Esophagus muscularis mucosa (tissue), 3 donors: ENCODE data around the gene SH3PXD2B.

ENCODE experiments used
- POLR2A ChIP-seq: fragments of 450-650 bp; IDR thresholded peaks from one replicate; pipeline ENCODE4 v1.6.1; 2017; ENCODE audit warnings: antibody characterized with exemption, moderate library complexity, mild to moderate bottlenecking, low read depth
- TF ChIP-seq, protein P1 (sequence below), 3 experiments: fragments of 200-600 bp in 2 of 3; fragments of 450-650 bp in 1 of 3; sonication (generic) in 2 of 3; IDR thresholded peaks; one replicate each; pipeline ENCODE4 v1.5.1; 2017 to 2019; ENCODE audit warnings: antibody characterized with exemption in 3 of 3, mild to moderate bottlenecking in 2 of 3, moderate library complexity in 1 of 3

DNA sequence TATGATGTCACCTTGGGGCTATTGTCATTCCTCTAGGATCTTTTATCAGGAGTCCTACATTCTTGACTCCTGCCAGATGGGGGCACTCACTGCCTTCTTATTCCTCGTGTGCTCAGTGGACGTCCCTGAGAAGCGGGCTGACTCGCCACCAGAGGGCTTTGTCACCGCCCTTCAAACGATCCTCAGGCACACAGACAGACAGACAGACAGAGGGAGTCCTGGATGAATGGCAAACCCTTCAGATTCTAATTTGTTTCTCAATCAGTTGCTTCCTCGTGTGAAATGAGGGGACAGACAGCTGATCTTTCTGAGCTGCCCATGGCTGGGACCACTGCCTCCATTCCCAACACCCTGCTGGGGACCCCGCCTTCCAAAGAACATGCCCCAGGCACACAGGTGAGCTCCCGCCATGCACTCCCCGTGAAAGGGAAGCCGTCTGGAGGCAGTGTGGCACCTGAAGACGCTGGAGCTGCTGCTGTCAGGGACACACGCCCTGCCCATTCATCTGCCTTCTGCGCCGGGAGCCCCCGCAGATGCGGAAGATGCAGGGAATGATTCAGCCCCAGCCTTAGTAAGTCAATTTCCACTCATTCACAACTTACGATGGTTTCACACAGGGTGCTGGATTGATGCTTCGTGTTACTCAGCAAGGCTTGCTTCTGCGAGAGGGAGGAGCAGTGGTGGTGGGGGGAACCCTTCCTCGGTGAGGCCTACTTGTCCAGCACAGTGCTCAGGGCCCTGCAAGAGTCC, 24.9 kb upstream of the SH3PXD2B start:
- TF ChIP-seq, protein P1, sequence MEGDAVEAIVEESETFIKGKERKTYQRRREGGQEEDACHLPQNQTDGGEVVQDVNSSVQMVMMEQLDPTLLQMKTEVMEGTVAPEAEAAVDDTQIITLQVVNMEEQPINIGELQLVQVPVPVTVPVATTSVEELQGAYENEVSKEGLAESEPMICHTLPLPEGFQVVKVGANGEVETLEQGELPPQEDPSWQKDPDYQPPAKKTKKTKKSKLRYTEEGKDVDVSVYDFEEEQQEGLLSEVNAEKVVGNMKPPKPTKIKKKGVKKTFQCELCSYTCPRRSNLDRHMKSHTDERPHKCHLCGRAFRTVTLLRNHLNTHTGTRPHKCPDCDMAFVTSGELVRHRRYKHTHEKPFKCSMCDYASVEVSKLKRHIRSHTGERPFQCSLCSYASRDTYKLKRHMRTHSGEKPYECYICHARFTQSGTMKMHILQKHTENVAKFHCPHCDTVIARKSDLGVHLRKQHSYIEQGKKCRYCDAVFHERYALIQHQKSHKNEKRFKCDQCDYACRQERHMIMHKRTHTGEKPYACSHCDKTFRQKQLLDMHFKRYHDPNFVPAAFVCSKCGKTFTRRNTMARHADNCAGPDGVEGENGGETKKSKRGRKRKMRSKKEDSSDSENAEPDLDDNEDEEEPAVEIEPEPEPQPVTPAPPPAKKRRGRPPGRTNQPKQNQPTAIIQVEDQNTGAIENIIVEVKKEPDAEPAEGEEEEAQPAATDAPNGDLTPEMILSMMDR (IDR thresholded peaks at IDR 0.05), result peak; percentile 78 to 98 (median 80)
- no peak for TF ChIP-seq POLR2A
